GM23338 (cell line): ENCODE data around the gene PJA1. TPM values are rescaled to one million over a fixed set of nuclear protein-coding genes. Genes with fewer than 3 reads are reported as not detected.
A peak's percentile ranks its signal among the peaks of the same experiment; 100 is the strongest.

Source experiments
- ATAC-seq: fragments of 200-7000 bp; cut with Tn5 transposase; 3 replicates; pipeline ENCODE4 v1.9.1; 2020
- DNase-seq: peaks from one replicate; pipeline ENCODE4 v3.0.0-alpha.2; 2015; ENCODE audit warnings: low spot score
- H2AFZ ChIP-seq: fragments of 200-600 bp; sonication (generic); 2 replicates; pipeline ENCODE4 v1.8.0; 2016; ENCODE audit warnings: antibody characterized with exemption, mild to moderate bottlenecking, moderate library complexity
- H3F3A ChIP-seq: fragments of 200-600 bp; sonication (generic); replicated peaks from 2 replicates; pipeline ENCODE4 v1.8.0; 2017; ENCODE audit warnings: antibody characterized with exemption, mixed run types, low read depth
- H3K27ac ChIP-seq: fragments of 200-600 bp; sonication (generic); 2 replicates; pipeline ENCODE4 v1.6.1; 2016; ENCODE audit warnings: low read depth
- H3K27me3 ChIP-seq: fragments of 200-600 bp; sonication (generic); 2 replicates; pipeline ENCODE4 v1.8.0; 2016; ENCODE audit warnings: mild to moderate bottlenecking, mixed run types, moderate library complexity; ENCODE audit not compliant: insufficient read depth
- H3K36me3 ChIP-seq: fragments of 200-600 bp; sonication (generic); 2 replicates; pipeline ENCODE4 v1.8.0; 2016; ENCODE audit warnings: mild to moderate bottlenecking; ENCODE audit not compliant: insufficient read depth
- H3K4me1 ChIP-seq: fragments of 200-600 bp; sonication (generic); 2 replicates; pipeline ENCODE4 v1.8.0; 2016; ENCODE audit warnings: mild to moderate bottlenecking, moderate library complexity; ENCODE audit not compliant: insufficient read depth
- H3K4me2 ChIP-seq: fragments of 200-600 bp; sonication (generic); 2 replicates; pipeline ENCODE4 v1.7.1; 2017; ENCODE audit warnings: mixed run types
- H3K4me3 ChIP-seq: fragments of 200-600 bp; sonication (generic); 2 replicates; pipeline ENCODE4 v1.6.1; 2016; ENCODE audit warnings: mixed run types
- H3K79me2 ChIP-seq: fragments of 200-600 bp; sonication (generic); replicated peaks from 2 replicates; pipeline ENCODE4 v1.8.0; 2017; ENCODE audit warnings: mild to moderate bottlenecking; ENCODE audit not compliant: insufficient read depth
- H3K9me2 ChIP-seq: fragments of 200-600 bp; sonication (generic); 2 replicates; pipeline ENCODE4 v1.8.0; 2017; ENCODE audit not compliant: insufficient read depth
- H4K20me1 ChIP-seq: fragments of 200-600 bp; sonication (generic); replicated peaks from 2 replicates; pipeline ENCODE4 v1.8.0; 2017; ENCODE audit warnings: mild to moderate bottlenecking; ENCODE audit not compliant: insufficient read depth
- H3K27ac Mint-ChIP-seq: 2 replicates; pipeline ENCODE4 v1.8.0; 2020; ENCODE audit warnings: inconsistent platforms, mild to moderate bottlenecking, moderate library complexity, mixed read lengths
- H3K27me3 Mint-ChIP-seq: 3 replicates; pipeline ENCODE4 v1.8.0; 2022; ENCODE audit warnings: low read depth, mild to moderate bottlenecking, moderate library complexity, mixed read lengths, inconsistent platforms; ENCODE audit not compliant: insufficient read depth, poor library complexity
- H3K36me3 Mint-ChIP-seq: 3 replicates; pipeline ENCODE4 v1.8.0; 2021; ENCODE audit warnings: low read depth, mild to moderate bottlenecking, inconsistent platforms, moderate library complexity, mixed read lengths
- H3K4me1 Mint-ChIP-seq: 3 replicates; pipeline ENCODE4 v1.8.0; 2020; ENCODE audit warnings: mild to moderate bottlenecking, inconsistent platforms, mixed read lengths
- H3K4me3 Mint-ChIP-seq: 3 replicates; pipeline ENCODE4 v1.8.0; 2021; ENCODE audit warnings: moderate library complexity, mild to moderate bottlenecking, inconsistent platforms, mixed read lengths
- H3K9me3 Mint-ChIP-seq: 3 replicates; pipeline ENCODE4 v1.8.0; 2020; ENCODE audit warnings: moderate library complexity, mild to moderate bottlenecking, inconsistent platforms, mixed read lengths
- EZH2 ChIP-seq: fragments of 200-600 bp; sonication (generic); IDR thresholded peaks from one replicate; pipeline ENCODE4 v1.8.0; 2017; ENCODE audit warnings: antibody characterized with exemption, mild to moderate bottlenecking, low read depth; ENCODE audit not compliant: unreplicated experiment
- STAT1 ChIP-seq: IDR thresholded peaks from one replicate; pipeline ENCODE4 v1.6.1; 2016; ENCODE audit warnings: antibody characterized with exemption; ENCODE audit not compliant: unreplicated experiment
- ZNF114 ChIP-seq: fragments of 250-450 bp; sonication (Bioruptor Pico); IDR thresholded peaks from 2 replicates; pipeline ENCODE4 v1.5.0; 2020; ENCODE audit warnings: mild to moderate bottlenecking, moderate library complexity
- polyA plus RNA-seq: library from polyadenylated mRNA; unstranded; fragments of >200 nt; fragmentation: Nextera tagmentation; extraction: Ambion mirVana; gene quantifications from 2 replicates; pipeline ENCODE4 v1.2.1, GENCODE V29; 2016
- total RNA-seq: library from RNA; depleted of rRNA; stranded (reverse); fragments of >200 nt; shearing (Covaris generic); gene quantifications from 2 replicates; pipeline ENCODE4 v1.2.3, GENCODE V29; 2014
- TF ChIP-seq, protein P1 (sequence below), 2 experiments: fragments of 200-600 bp in 1 of 2; sonication (generic) in 1 of 2; conservative IDR thresholded peaks; 2 replicates each; pipeline versions ENCODE4 v1.5.1 to v1.6.1; 2016 to 2017; ENCODE audit warnings: antibody characterized with exemption in 2 of 2, low read depth in 2 of 2, mild to moderate bottlenecking in 2 of 2, moderate library complexity in 1 of 2
- TF ChIP-seq, protein P2 (sequence below): fragments of 250-450 bp; sonication (Bioruptor Pico); IDR thresholded peaks from 2 replicates; pipeline ENCODE4 v1.5.0; 2020; ENCODE audit warnings: mild to moderate bottlenecking, moderate library complexity

PJA1 gene
- total and polyA plus RNA-seq, 2 experiments from 2014 or later, result 25.2 to 31.3 TPM

GRCh38 chrX:69138118-69138390 lies 27.2 kb downstream of the PJA1 start:
- H3K27ac Mint-ChIP-seq, result peak overlapping the region; percentile 98
- H3K4me1 Mint-ChIP-seq, result peaks cover 47% of the 10 kb centered on the region

GRCh38 chrX:69137371-69138117 lies 27.7 kb downstream of the PJA1 start:
- Histone ChIP-seq H3K27ac (peak overlapping the region; percentile 90), H3K36me3 (no peaks in the 10 kb centered on the region), H3K79me2 (no peaks in the 10 kb centered on the region), H3K4me3 (peak overlapping the region; percentile 37; the same call in 1 of the 2 replicates), H3F3A (no peaks in the 10 kb centered on the region), H4K20me1 (no peaks in the 10 kb centered on the region), H2AFZ (peak overlapping the region; percentile 43; the same call in 1 of the 2 replicates), H3K27me3 (no peaks in the 10 kb centered on the region), H3K4me2 (peak overlapping the region; percentile 64), H3K9me2 (no peaks in the 10 kb centered on the region), H3K4me1 (peaks cover 6% of the 10 kb centered on the region)
- DNase-seq (peak; percentile 48), ATAC-seq (peak; percentile 43)
- Mint-ChIP-seq H3K27me3 (peaks cover 16% of the 10 kb centered on the region), H3K36me3 (no peaks in the 10 kb centered on the region), H3K9me3 (no peaks in the 10 kb centered on the region), H3K27ac (peak overlapping the region; percentile 98), H3K4me3 (peak overlapping the region; percentile 57; the same call in 2 of the 3 replicates), H3K4me1 (peaks cover 45% of the 10 kb centered on the region)
- no peak for TF ChIP-seq STAT1
- TF ChIP-seq, protein P1, sequence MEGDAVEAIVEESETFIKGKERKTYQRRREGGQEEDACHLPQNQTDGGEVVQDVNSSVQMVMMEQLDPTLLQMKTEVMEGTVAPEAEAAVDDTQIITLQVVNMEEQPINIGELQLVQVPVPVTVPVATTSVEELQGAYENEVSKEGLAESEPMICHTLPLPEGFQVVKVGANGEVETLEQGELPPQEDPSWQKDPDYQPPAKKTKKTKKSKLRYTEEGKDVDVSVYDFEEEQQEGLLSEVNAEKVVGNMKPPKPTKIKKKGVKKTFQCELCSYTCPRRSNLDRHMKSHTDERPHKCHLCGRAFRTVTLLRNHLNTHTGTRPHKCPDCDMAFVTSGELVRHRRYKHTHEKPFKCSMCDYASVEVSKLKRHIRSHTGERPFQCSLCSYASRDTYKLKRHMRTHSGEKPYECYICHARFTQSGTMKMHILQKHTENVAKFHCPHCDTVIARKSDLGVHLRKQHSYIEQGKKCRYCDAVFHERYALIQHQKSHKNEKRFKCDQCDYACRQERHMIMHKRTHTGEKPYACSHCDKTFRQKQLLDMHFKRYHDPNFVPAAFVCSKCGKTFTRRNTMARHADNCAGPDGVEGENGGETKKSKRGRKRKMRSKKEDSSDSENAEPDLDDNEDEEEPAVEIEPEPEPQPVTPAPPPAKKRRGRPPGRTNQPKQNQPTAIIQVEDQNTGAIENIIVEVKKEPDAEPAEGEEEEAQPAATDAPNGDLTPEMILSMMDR (conservative IDR thresholded peaks at IDR 0.05; ENCODE audit: low read depth in 2 of 2), result no peak
- TF ChIP-seq, protein P2, sequence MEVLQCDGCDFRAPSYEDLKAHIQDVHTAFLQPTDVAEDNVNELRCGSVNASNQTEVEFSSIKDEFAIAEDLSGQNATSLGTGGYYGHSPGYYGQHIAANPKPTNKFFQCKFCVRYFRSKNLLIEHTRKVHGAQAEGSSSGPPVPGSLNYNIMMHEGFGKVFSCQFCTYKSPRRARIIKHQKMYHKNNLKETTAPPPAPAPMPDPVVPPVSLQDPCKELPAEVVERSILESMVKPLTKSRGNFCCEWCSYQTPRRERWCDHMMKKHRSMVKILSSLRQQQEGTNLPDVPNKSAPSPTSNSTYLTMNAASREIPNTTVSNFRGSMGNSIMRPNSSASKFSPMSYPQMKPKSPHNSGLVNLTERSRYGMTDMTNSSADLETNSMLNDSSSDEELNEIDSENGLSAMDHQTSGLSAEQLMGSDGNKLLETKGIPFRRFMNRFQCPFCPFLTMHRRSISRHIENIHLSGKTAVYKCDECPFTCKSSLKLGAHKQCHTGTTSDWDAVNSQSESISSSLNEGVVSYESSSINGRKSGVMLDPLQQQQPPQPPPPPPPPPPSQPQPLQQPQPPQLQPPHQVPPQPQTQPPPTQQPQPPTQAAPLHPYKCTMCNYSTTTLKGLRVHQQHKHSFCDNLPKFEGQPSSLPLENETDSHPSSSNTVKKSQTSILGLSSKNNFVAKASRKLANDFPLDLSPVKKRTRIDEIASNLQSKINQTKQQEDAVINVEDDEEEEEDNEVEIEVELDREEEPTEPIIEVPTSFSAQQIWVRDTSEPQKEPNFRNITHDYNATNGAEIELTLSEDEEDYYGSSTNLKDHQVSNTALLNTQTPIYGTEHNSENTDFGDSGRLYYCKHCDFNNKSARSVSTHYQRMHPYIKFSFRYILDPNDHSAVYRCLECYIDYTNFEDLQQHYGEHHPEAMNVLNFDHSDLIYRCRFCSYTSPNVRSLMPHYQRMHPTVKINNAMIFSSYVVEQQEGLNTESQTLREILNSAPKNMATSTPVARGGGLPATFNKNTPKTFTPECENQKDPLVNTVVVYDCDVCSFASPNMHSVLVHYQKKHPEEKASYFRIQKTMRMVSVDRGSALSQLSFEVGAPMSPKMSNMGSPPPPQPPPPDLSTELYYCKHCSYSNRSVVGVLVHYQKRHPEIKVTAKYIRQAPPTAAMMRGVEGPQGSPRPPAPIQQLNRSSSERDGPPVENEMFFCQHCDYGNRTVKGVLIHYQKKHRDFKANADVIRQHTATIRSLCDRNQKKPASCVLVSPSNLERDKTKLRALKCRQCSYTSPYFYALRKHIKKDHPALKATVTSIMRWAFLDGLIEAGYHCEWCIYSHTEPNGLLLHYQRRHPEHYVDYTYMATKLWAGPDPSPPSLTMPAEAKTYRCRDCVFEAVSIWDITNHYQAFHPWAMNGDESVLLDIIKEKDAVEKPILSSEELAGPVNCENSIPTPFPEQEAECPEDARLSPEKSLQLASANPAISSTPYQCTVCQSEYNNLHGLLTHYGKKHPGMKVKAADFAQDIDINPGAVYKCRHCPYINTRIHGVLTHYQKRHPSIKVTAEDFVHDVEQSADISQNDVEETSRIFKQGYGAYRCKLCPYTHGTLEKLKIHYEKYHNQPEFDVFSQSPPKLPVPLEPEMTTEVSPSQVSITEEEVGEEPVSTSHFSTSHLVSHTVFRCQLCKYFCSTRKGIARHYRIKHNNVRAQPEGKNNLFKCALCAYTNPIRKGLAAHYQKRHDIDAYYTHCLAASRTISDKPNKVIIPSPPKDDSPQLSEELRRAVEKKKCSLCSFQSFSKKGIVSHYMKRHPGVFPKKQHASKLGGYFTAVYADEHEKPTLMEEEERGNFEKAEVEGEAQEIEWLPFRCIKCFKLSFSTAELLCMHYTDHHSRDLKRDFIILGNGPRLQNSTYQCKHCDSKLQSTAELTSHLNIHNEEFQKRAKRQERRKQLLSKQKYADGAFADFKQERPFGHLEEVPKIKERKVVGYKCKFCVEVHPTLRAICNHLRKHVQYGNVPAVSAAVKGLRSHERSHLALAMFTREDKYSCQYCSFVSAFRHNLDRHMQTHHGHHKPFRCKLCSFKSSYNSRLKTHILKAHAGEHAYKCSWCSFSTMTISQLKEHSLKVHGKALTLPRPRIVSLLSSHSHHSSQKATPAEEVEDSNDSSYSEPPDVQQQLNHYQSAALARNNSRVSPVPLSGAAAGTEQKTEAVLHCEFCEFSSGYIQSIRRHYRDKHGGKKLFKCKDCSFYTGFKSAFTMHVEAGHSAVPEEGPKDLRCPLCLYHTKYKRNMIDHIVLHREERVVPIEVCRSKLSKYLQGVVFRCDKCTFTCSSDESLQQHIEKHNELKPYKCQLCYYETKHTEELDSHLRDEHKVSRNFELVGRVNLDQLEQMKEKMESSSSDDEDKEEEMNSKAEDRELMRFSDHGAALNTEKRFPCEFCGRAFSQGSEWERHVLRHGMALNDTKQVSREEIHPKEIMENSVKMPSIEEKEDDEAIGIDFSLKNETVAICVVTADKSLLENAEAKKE (CRISPR knock-in tag), result no peak
- no peak for TF ChIP-seq ZNF114

More at GRCh38 chrX:69138118-69138390, 27.2 kb downstream of the PJA1 start:
- Histone ChIP-seq H3K4me2 (no peak overlapping the region), H3K9me2 (no peaks in the 10 kb centered on the region), H3K79me2 (no peaks in the 10 kb centered on the region), H3K36me3 (no peaks in the 10 kb centered on the region), H3K4me1 (peaks cover 6% of the 10 kb centered on the region), H4K20me1 (no peaks in the 10 kb centered on the region), H3F3A (no peaks in the 10 kb centered on the region), H3K27me3 (no peaks in the 10 kb centered on the region), H3K27ac (peak overlapping the region; percentile 90), H3K4me3 (no peak overlapping the region), H2AFZ (no peak overlapping the region)
- Mint-ChIP-seq H3K27me3 (peaks cover 16% of the 10 kb centered on the region), H3K9me3 (no peaks in the 10 kb centered on the region), H3K36me3 (no peaks in the 10 kb centered on the region), H3K4me3 (no peak overlapping the region)
- TF ChIP-seq EZH2 (no peak), STAT1 (no peak), ZNF114 (no peak)
- DNase-seq (no peak), ATAC-seq (no peak)
